ENCODE results near the gene UPK1B.

The UPK1B gene

DNA sequence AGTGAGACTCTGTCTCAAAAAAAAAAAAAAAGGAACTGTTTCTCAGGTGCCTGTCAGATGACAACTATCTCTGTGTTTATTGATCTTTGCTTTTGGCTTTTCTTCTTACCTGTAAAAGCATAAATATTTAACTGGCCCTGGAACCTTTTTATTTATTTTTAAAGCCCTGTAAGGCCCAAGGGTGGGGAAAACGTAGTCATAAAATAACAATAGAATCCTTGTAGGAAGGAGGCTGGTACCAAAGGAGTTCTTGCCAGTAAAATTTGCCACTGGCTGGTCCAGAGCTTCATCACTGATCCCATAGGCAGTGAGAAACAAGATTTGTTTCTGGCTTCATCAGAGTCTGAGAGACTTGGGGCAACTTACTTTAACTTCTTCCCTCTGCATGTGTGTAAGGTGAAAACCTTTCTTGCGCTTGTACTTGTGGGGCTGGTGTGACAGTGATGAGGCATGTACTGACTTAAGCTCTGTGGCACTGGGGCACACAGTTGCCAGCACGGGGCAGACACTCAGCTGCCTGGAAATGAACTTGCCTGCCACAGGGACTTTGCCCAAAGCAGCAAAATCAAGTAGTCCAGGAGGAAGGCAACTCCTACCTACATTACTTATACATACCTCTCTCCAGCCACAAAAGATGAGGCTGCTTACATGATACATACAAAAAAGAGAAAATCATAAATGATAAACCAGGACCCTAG lies 47.7 kb downstream of the UPK1B start:
- DNase-seq (ENCODE audit: low read depth): no peak
- no peak overlapping the region for H3K4me3 ChIP-seq (ENCODE audit: control insufficient read depth, low read depth, low read length)
- TF ChIP-seq, protein P1, sequence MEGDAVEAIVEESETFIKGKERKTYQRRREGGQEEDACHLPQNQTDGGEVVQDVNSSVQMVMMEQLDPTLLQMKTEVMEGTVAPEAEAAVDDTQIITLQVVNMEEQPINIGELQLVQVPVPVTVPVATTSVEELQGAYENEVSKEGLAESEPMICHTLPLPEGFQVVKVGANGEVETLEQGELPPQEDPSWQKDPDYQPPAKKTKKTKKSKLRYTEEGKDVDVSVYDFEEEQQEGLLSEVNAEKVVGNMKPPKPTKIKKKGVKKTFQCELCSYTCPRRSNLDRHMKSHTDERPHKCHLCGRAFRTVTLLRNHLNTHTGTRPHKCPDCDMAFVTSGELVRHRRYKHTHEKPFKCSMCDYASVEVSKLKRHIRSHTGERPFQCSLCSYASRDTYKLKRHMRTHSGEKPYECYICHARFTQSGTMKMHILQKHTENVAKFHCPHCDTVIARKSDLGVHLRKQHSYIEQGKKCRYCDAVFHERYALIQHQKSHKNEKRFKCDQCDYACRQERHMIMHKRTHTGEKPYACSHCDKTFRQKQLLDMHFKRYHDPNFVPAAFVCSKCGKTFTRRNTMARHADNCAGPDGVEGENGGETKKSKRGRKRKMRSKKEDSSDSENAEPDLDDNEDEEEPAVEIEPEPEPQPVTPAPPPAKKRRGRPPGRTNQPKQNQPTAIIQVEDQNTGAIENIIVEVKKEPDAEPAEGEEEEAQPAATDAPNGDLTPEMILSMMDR (IDR thresholded peaks at IDR 0.05; ENCODE audit: control insufficient read depth, insufficient read depth, low read depth, low read length, missing control alignments): no peak

DNA sequence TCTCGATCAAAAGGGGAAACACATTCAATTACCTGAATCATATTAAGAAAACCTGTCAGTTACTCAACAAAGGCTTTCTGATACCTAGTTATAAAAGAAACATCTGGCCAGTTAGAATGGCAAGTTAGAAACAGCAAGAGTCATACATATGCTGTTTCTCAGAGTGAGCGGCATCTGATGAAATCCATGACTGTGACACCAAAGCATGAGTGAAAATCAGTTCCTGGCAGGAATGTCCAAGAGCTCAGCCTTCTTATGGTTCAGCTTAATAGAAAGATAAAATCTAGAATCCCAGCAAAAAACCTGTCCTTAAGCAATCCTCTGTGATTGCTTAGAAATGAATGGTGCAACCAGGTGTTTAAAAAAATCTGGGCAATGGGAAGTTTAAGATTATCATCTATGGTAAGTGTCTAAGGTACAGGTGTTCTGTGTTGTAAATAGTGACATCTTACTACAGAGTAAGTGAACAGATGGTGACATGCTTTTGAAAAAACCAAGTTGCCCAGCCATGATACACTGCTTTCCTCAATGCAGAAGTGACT lies 48.5 kb downstream of the UPK1B start:
- no peak overlapping the region for H3K4me3 ChIP-seq (ENCODE audit: control insufficient read depth, low read depth, low read length)
- DNase-seq (ENCODE audit: low read depth): peak; percentile 57
- TF ChIP-seq, protein P1 (IDR thresholded peaks at IDR 0.05; ENCODE audit: control insufficient read depth, insufficient read depth, low read depth, low read length, missing control alignments): no peak

DNA sequence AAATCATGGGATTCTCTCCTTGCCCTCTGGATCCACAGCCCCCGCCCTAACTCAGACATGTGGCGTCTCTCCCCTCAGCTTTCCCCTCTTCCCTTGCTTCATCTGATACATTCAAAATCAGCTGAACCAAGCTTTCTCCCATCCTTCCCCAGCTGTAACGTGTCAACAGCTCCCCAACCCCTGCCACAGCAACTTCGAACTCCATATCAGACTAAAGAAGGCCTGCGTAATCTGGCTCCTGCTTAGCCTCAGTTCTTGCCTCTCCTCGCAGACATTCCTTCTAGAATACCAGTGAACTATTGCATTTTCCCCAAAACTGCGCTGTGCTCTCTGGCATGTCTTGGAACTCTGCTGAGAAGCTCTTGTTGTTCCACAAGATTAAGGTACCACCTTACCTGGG lies 49.0 kb downstream of the UPK1B start:
- no peak overlapping the region for H3K4me3 ChIP-seq (ENCODE audit: control insufficient read depth, low read depth, low read length)
- TF ChIP-seq, protein P1 (IDR thresholded peaks at IDR 0.05; ENCODE audit: control insufficient read depth, insufficient read depth, low read depth, low read length, missing control alignments): no peak
- DNase-seq (ENCODE audit: low read depth): no peak

DNA sequence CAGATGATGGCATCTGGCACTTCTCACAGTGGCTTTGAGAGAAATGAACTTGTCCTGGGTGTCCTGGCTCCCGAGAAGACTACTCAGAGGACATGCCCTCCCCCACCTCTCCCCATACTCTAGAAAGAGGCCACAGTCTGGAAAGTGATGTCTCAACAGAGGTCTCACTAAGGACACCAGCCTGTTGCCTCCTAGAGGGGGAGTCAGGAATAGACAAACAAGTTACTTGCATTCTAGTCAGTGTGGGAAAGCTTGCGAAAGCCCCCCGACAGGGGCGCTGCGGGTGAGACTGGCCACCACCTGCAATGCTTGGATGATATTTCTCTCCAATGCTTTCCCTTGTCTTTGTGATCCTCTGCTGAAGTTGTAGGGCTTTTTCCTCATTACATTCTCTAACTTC lies 50.1 kb downstream of the UPK1B start:
- TF ChIP-seq, protein P1 (IDR thresholded peaks at IDR 0.05; ENCODE audit: control insufficient read depth, insufficient read depth, low read depth, low read length, missing control alignments): no peak
- DNase-seq (ENCODE audit: low read depth): no peak

DNA sequence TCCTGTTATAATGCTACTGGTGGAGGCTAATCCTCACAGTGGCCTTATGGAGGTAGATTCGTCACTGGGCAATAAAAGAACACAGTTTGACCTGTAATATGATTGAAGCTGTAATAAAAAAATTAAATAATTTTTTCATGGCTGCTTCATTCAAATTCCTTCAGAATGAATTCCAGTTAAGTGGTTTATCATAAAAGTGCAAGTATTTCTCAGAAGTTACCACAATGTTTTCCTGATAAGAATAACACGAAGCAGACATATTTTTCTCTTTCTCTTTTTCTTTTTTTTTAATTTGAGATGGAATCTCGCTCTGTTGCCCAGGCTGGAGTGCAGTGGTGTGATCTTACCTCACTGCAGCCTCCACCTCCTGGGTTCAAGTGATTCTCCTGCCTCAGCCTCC lies 51.7 kb downstream of the UPK1B start:
- TF ChIP-seq, protein P1 (IDR thresholded peaks at IDR 0.05; ENCODE audit: control insufficient read depth, insufficient read depth, low read depth, low read length, missing control alignments): no peak
- DNase-seq (ENCODE audit: low read depth): no peak
- H3K4me3 ChIP-seq (ENCODE audit: control insufficient read depth, low read depth, low read length): no peak overlapping the region

More for the DNA sequence above, 50.1 kb downstream of the UPK1B start:
- H3K4me3 ChIP-seq (ENCODE audit: control insufficient read depth, low read depth, low read length): no peak overlapping the region

DNA sequence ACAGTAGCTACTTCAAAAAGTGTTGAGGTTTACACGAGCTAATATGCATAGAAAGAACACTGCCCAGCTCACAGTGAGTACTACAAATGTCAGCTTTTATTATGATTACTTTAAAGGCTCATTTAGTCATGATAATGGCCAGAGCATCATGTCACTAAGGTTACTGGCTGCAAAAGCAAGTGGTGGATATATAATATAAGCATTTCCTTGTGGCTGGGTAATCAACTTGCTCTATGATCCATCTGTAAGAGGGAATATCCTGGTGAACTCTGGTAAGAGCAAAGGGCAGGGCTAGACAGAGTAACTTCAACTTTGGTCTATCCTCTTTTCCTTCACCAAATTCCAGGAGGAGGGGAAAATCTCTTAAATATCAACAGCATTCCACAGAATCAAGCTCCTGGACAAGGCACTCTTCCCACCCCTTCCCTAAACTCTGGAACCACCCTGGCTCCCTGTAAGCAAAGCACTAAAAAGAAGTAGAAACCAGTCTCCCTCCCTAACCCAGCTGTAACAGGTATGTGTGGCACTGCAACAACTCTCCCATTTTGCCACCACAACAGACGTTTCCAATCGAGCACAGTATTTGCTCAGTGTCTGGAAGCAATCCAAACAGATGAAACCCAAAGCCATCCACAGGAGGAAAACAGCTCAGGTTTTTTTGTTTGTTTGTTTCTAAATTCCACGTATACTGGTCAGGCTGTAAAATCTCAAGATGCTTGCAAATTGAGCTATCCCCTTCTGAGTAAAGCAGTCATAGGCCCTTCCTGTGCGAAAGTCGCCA lies 53.9 kb downstream of the UPK1B start:
- DNase-seq (ENCODE audit: low read depth): no peak
- H3K4me3 ChIP-seq (ENCODE audit: control insufficient read depth, low read depth, low read length): no peak overlapping the region
- TF ChIP-seq, protein P1 (IDR thresholded peaks at IDR 0.05; ENCODE audit: control insufficient read depth, insufficient read depth, low read depth, low read length, missing control alignments): no peak
